HG02571 (cell line): ENCODE measurements around the gene TCERG1L.
"Not testable (repeated sequence)": the region's sequence is repeated elsewhere in the genome, so short reads cannot be mapped to it uniquely, and the experiment has no call there.

ENCODE experiments used
- ATAC-seq: cut with Tn5 transposase; IDR thresholded peaks from one replicate; pipeline ENCODE4 v1.9.1; 2021; ENCODE audit warnings: mild to moderate bottlenecking, moderate library complexity; ENCODE audit not compliant: unreplicated experiment

The TCERG1L gene

DNA sequence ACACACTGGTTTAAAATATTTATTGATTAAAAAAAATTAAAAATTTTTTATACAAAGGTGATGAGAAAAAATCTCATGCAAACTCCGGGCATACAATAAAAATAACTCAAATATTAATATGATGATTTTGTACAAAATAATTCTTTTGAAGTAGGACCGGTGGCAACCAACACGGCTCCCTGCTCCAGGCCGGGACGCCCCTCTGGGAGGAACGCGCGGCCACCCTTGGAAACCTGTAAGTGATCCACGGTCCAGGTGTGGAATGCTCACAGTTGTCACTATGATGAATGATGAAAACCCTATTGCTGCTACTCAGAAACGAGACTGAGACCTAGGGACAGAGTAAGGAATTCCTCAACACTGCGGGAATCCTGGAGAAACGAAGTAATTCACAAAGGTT lies 219.1 kb downstream of the TCERG1L start:
- no peak for ATAC-seq

DNA sequence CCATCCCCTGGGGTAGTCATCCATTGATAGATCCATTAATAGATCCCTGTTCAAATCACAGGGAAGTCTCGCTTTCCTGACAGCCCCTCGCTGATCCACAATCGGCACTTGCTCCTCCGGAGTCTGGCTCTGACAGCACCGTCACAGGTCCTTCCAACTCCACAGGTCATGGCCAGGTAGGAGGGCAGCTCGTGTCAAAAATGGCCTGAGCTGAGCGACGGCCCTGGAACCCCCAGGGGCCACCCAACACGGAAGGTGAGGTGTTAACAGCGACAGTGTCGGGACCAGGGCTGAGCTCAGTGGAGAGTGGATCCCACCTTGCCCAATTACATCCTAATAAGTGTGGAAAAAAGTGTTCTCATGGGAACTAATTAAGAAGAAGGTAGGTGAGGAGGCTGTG lies 219.8 kb downstream of the TCERG1L start:
- no peak for ATAC-seq

GRCh38 chr10:131090761-131091661 lies 220.5 kb downstream of the TCERG1L start:
- ATAC-seq = no peak

GRCh38 chr10:131089861-131090260 lies 221.7 kb downstream of the TCERG1L start:
- no peak for ATAC-seq

GRCh38 chr10:131089150-131089549 lies 222.4 kb downstream of the TCERG1L start:
- no peak for ATAC-seq

GRCh38 chr10:131088619-131089018 lies 222.9 kb downstream of the TCERG1L start:
- ATAC-seq = no peak

GRCh38 chr10:131087464-131088215 lies 223.9 kb downstream of the TCERG1L start:
- ATAC-seq = no peak

DNA sequence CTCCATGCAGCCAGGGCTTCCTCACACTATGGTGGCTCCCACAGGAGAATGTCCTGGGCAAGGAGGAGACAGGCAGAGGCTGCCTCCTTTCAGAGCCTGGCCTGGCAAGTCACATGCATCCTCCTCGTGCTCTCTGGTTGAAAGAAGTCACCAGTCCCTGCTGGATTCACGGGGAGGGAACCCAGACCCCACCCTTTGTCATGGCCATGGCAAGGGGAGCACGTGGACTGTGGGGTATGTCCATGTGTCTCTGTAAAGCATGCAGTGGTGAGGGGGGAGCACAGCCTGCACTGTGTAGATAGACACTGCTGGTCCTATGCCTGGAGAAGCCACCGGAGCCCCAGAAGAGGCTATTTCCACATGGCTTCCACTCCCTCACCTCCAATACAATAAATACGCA lies 225.0 kb downstream of the TCERG1L start:
- no peak for ATAC-seq

DNA sequence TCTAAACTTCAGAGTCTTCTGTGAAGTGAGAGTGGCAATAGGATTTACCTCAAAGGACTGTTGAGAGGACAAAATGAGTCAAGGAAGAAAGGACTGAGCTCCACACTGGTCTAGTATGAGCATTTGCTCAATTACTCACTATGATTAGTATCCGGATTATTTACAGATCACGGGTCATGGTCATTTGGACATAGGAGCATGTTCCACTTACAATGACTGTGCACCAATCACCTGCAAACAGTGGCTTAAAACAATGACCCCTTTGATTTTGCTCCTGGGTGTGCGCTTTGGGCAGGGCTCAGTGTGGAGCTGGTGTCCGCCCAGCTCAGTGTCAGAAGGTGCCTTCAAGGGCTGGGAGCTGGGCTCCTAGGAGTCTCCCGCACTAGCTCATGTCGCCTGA lies 225.4 kb downstream of the TCERG1L start:
- ATAC-seq = no peak

GRCh38 chr10:131085091-131085860 lies 226.2 kb downstream of the TCERG1L start:
- no peak for ATAC-seq

GRCh38 chr10:131084791-131085090 lies 226.8 kb downstream of the TCERG1L start:
- ATAC-seq = no peak

- no peak for ATAC-seq
These were observed 227.4 kb downstream of the TCERG1L start for GRCh38 chr10:131083915-131084790.

DNA sequence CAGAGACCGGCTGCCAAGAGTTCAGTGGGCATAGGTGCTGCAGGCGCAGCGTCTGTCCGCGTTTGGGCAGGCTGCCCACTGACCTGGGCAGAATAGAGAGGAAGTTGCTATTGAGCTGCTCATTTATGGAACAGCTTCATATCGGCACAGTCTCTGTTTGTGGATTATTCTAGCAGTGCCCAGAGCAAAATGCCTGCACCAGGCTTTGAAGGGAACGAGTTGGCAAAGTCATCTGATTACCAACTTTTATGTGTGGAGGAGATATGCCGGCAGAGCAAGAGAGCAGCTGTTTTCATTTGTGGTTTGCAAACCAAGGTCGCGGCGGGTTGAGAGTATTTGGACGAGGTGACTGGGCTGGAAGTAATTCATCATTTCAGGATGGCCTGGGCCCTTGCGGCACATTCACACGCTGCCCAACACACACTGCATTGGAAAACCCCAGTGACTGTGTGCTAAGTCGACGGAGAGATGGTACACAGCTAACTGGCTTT lies 228.5 kb downstream of the TCERG1L start:
- no peak for ATAC-seq

DNA sequence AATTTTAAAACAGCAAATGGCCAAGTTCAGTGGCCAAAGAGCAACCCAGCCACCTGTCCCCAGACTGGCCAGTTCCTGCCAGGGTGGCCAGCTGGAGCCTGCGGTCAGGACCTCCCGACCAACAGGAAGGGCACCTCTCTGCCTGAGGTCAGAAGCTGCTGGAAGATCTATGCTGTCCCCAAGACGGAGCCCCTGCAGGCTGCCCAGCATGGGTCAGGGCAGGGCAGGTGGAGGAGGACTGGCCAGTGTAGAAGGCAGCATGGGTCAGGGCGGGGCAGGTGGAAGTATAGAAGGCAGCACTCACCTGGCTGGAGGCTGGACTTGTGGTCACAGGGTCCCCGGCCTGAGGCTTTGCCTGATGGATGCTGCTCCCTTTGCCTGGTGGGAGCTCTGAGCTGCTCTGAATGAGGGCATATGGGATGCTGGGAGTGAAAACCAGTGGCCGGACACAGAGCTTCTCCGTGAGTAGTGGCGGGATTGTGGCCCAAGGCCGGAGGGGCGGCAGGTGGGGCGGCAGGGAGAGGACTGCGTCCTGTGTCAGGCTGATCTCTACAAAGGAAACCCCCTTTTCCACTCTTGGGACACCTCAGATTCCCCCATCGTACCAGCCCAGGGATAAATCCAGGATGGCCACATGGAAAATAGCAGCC lies 229.2 kb downstream of the TCERG1L start:
- no peak for ATAC-seq

- no peak for ATAC-seq
These were observed 229.7 kb downstream of the TCERG1L start for GRCh38 chr10:131081786-131082185.

- no peak for ATAC-seq
These were observed 230.1 kb downstream of the TCERG1L start for GRCh38 chr10:131081376-131081775.

DNA sequence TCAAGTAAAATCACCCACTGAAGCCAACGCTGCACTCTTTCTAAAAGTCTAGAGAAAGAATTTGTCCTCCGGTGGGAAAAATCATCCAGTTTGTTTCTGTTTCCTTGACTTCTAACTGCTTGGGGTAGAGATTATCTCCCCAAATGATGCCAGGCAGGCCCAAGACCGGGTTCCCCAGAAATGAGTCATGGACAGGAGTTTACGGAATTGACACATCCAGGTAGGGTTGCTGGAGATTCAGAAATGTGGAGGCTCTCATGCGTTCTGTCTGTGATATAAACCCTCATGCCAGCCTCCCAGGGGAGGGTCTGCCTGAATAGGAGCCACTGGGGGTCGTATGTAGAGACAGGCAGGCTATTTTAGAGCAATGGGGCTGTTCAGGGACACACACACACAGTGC lies 230.9 kb downstream of the TCERG1L start:
- no peak for ATAC-seq

DNA sequence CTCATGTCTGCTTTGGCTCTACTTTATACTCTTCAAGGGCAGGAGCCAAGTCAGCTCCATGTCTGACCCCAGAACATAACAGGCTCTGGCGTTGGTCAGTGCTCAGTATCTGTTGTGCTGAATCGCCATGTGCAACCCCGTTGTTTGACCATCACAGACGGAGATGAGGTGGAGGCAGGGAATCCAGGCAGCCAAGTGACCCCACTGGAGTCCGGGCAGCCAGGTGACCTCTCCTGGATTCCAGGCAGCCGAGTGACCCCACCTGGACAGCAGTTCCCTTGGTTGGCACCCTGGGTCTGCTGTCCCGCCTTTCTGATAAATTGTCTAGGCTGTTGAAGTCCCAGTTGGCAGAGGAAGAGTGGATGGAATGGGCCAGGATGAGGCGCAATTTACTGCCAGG lies 232.2 kb downstream of the TCERG1L start:
- no peak for ATAC-seq

DNA sequence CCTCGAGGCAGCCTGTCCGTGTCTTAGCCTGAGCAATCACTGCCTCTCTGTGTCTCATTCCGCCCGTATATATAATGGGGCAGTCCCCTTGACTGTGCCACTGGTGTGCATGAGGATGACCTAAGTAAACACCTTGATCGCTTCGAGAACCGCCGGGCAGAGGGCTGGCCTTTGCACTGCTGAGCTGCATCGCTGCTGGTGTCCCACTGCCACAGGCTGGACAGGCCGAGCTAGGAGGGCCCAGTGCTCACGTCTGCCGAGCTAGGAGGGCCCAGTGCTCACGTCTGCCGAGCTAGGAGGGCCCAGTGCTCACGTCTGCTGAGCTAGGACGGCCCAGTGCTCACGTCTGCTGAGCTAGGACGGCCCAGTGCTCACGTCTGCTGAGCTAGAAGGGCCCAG lies 232.6 kb downstream of the TCERG1L start:
- ATAC-seq = not testable (repeated sequence)
